HK-2 (cell line): ENCODE results near the gene TRMT44.

Experiments used
- DNase-seq: peaks from one replicate; pipeline ENCODE4 v3.0.0-alpha.2; 2018; ENCODE audit not compliant: unreplicated experiment

Gene TRMT44

DNA sequence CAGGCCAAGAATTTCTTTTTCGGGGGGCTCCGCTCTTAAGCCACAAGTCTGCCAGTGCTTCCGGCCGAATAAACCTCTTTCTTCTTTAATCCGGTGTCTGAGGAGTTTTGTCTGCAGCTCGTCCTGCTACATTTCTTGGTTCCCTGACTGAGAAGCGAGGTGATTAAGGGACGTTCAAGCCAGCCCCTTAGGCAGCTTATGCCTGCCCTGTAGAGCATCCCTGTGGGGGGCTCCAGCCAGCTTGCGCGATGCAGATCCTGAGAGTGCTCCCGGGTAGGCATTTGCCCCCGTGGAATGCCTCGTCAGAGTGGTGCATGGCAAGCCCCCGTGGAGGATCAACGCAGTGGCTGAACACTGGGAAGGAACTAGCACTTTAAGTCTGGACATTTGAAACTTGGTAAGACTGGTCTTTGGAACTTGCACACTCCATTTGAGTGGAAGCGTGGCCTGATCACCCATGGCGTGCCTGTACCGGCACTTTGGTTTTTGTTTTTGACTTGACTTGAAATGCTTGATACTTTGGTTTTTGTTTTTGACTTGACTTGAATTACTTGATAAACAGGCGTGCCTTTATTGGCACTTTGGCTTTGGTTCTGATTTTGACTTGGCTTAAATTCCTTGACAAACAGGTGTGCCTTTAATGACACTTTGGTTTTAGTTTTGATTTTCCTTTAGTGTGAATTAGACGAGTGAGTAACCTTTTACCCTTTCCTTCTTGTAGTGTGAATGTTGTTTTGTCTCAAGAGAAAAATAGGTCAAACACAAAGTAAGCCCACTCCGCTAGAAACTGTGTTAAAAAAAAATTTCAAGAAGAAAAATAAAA, 6.1 kb upstream of the TRMT44 start:
- no peak for DNase-seq

DNA sequence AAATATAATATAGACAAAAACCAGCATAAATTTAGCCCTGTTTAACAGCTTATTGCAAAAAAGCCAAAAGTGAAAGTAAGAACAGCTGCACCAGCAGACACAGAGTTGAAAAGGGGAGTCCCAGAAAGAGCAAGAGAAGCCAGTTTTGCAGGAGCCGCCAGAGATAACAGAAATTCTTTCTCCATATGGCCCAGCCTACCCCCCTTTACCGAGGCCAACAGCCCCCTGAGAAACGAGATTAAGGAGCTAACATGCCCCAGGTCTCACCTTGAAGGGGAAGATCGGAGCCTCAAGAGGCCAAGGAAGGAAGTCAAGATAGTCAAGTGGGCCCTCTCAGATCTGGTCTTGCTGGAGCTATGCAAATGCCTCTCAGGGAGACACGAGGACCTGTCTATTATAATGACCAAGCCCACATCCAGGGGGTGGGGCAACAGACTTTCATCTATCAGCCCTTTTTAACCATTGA, 4.9 kb upstream of the TRMT44 start:
- DNase-seq = no peak

DNA sequence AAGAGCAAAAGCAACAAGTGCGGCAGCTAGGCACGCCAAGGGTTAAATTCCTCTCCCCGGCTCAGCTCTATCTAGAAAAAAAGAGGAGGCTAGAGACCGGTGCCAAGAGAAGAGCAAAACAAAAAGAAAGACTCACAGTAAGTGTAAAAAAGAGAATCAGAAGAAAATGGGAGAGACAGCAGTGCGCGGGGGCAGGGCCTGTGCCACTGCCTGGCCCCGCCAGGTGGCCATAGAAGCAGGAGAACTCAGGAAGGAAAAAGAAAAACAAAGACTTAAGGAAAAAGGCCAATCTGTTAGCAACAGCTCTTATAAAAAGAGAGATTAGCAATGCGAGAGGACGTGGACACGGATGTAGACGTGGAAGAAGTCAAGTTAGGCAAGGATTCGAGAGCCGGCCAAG, 3.3 kb upstream of the TRMT44 start:
- no peak for DNase-seq

DNA sequence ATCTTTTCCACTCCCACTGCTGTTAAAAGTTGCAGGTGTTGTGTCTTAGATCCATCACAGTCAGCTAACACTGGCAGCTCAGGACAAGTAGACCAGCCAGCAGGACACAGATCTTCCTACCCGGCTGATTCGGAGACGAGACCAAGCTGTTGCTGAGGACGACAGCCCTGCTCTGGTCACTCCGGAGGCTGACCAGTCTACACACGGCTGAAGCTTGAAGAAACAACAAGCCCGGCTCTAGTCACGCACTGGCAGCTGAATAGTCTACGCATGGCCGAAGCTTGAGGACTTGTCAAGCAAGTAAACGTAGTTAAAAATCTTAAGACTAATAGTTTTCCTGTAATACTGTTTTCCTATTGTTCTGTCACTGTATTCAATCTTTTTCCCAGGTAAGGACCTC, 1.8 kb upstream of the TRMT44 start:
- DNase-seq = no peak

DNA sequence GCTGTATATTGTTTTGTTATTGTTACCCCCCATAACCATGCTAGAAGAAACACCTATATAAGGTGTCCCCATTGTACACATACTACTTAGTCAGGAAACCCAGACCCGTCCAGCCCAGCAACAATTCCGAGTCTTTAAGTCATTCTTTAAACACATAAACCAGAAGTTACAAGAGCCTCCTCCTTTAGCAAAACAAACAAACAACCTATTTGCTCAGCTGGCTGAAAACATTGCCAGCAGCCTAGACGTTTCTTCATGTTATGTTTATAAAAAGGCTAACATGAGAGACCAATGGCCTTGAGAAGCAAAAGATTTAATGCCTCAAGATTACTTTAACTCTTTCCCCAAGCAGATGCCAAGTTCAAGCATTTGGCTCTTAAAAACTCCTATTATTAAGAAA, 1.4 kb upstream of the TRMT44 start:
- DNase-seq = no peak

DNA sequence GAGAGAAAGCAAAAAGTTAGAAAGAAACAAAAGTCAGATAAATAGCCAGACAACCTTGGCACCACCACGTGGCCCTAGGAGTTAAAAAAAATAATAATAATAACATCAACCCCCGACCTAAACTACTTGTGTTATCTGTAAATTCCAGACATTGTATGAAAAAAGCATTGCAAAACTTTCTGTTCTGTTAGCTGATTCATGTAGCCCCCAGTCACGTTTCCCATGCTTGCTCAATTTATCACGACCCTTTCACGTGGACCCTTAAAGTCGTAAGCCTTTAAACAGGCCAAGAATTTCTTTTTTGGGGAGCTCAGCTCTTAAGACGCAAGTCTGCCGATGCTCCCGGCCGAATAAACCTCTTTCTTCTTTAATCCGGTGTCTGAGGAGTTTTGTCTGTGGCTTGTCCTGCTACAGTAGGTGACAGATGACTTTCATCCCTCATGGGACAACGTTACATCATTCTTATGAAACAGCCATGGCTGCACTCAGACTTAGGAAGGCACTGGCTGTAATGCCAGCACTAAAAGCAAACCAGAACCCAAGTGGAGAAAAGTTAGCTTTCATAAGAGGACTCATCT, 574 bp upstream of the TRMT44 start:
- DNase-seq = no peak

DNA sequence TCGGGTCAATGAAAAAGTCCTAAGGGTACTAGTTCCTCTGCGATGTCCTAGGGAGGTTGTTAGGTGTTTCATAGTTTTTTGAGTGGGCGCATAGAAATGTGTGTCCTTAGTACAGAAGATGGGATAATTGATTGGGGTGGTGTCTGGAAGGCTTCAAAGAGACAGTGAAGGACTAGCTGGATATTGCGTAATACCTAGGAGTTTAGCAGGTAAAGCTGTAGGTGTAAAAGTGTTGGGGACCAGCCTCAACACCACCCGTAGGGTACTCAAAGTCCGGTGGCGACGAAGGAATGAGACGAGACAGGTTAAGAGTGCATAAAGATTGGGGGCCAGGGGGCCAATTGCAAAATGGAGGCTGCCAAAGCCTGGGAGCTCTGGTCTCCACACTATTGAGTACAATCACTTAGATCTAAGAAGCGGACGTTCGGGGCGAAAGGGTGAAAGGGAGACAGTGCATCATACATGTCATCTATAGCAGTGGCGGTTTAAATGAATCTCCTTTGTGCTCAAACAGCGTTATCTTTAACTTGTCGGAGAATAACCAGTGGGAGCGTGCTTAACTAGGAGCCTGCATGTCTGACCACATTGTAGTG, 1.0 kb downstream of the TRMT44 start:
- DNase-seq = no peak

DNA sequence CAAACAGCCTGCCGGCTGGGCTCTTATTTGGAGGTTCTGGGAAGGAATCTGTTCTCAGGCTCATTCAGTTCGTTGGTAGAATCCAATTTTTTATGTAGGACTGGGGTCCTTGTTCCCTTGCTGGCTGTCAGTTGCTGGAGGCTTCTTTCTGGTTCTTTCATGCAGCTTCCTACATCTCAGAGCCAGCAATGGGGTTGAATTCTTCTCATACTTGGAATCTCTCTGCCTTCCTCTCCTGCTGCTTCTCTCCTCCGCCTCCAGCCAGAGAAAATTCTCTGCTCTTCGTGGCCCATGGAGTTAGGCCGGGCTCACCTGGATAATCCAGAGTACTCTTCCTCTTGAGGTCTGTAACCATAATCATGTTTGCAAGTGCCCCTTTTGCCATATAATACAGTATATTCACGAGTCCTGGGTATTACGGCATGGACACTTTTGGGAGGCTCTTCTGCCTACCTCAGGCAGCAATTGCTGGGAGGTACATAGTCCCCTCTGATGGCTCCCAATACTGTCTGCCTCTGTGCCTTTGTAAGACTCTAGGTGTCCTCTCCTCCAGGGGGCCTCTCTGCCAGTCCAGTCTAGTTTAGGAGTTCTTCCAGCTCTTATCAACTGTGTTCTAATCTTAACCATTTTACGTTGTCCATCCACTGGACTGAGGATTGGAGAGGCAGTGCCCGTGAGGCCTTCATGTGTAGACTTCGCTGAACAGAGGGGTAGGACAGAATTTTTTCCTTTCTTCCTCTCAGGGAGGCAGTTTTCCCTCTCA, 2.2 kb downstream of the TRMT44 start:
- DNase-seq = no peak

DNA sequence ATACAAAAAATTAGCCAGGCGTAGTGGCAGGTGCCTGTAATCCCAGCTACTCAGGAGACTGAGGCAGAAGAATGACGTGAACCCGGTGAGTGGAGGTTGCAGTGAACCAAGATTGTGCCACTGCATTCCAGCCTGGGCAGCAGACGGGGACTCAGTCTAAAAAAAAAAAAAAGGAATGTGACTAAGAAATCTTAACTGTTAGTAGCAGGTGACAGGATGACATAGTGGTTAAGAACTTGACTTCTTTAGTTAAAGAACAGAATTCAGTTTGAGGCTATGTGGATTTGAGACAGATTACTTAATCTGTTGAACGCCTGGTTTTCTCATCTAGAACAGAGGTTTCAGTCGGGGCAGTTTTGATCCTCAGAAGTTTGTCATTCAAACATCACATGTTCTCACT, 3.2 kb downstream of the TRMT44 start:
- no peak for DNase-seq

DNA sequence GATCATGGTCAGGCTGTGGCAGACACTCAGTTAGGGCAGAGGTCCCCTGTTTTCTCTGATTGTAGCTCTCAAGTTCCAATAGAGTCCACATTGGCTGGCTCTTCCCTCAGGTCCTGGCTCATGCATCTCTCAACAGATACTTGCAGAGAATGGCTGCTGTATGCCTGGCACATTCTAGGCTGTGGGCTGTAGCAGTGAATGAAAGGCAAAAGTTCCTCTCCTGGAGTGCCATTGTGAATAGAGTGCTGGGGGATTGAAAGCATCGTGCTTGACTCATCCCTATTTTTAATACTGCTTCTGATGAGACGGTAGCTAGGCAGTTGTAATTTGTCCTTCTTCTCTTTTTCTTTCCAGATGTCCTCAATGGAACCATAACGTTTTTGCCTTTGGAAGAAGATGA, 5.5 kb downstream of the TRMT44 start:
- no peak for DNase-seq

DNA sequence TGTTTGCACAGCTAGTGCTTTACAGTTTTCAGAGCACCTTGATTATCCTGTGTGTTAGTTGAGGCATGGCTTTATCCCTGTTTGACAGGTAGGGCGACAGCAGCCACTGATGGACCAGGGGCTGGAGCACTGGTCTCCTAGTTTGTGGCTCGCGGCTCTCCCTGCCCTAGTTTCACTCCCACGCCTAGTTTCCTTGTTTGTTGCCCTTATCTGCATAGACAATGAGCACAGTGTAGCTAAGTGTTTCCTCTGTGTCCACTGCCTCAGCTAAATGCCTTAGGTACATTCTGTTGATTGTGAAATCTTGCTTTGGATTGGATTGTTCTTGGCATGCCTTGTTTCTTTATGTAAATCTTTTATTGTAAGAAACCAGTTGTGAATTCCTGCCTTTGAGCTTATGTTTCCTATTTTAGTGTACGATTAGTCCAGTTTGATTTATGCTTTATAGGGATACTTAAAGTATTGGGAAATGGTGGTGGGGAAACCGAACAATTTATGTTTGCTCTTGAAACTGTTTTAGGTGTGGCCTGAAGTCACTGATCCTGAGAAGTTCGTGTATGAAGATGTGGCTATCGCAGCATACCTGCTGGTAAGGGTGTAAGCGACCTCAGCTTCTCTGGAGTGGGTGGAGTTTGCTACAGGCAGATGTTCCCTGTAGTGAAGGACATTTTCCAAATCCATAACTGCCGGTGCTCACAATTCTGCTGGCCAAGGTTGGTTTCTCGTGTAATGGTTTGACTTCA, 11.0 kb downstream of the TRMT44 start:
- no peak for DNase-seq

DNA sequence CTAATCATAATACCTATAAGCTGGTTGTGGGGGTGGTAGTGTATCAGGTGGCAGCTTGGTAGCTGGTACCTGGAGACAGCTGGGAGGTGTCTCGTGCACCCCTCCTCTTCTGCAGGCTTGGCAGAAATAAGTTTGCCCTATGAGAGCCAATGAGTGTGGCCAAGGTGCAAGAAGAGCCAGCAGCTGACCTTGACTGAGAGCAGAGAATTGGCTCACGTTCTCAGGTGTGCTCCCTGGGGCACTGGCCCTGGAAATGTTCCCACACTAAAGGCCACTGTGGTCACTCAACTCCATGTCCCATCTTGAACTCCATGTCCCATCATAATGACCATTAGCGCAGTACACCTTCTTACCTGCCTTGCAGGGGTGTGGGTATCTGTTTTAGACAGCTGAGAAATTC, 13.4 kb downstream of the TRMT44 start:
- DNase-seq = no peak

DNA sequence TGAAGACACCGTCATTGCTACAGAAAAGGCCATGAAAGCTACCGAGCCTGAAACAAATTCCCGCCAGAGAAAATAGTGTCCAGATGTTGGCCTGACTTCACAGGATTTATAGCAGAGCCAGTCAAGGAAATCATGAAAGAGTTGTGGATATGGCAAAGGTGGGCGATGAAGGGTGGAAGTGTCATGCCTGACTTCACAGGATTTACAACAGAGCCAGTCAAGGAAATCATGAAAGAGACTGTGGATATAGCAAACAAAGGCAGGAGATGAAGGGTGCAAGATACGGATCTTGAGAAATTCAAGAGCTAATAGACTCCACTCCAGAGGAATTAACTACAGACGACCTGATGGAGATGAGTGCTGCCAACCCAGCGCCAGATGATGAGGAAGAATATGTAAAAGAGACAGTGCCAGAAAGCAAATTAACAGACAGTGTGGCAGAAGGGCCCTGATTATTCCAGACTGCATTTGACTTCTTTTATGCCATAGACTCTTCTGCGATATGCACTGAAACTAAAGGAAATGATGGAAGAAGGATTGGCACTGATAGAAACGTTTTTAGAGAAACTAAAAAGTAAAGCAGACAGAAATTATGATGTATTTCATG, 17.2 kb downstream of the TRMT44 start:
- no peak for DNase-seq

DNA sequence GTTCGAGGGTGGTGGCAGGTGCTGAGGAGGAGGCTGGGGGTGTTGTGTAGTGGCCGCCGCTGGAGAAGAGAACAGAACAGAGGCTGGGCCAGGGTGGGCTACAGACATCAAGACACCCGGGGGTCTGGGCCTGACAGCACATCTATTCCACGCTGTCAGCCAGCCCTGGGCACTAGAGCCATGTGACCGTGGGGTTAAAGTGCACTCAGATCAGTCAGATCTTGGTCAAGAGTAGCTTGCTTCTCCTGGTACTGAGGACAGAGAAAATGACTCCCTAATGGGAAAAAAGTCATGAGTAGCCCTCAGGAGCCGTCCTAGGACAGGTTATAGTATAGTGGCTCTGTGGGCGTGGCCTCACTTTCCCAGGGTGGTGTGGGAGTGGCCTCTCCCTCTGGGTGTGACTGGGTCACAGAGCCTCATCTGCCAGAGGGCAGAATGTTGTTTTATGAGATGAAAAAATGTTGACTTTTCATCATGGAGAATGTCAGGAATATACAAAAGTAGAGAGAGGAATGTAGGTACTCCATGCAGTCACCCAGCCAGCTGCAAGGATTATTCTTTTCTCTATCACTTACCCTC, 19.4 kb downstream of the TRMT44 start:
- DNase-seq = no peak

DNA sequence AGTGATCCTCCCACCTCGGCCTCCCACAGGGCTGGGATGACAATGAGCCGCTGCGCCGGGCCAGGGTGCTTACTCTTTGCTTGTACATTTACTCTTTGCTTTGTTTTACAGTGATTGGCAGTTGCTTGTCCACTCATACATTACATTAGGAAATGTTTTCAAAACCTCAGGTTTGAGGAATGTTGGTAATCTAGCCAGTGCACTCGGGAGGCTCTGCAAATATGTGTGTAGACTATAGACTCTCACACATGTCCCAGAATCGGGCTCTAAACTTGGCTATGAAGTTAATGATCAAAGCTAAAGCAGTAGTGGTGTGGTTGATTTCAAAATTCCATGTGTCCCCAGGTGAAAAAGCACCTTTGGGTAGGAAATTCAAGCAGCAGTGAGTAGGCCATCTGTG, 20.5 kb downstream of the TRMT44 start:
- no peak for DNase-seq

DNA sequence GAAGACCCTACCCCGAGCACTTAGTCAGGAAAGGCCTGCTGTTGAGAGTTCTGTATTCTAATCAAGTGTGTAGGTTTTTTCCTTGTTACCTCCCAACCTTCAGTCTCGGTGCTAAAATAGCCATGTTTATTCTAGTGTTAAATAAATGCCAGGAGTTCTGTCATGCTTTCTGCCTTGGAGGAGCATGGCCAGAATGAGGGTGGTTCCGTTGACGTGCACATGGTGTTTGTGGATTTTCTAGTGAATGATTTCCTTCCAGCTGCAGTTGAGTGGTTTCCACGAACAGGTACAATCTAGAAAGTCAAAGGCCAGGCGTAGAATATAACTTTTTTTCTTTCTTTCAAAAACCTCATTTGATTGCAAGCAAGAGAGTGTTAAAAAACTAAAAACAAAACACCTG, 21.0 kb downstream of the TRMT44 start:
- no peak for DNase-seq

DNA sequence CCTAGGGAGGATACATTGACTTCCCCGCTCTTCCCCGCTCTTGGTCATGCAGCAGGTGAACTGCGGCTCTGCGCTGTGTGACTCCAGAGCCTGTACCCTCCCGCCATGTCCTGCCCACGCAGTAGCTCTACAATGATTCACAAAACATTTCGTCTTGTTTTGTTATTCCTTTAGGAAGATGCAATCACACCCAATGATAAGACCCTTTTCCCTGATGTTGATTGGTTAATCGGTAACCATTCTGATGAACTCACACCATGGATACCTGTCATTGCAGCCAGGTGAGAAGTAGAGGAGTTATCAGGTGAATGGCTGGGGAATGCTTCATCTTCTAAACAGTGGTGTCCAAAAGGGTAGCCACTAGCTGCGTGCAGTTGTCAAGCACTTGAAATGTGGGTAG, 23.2 kb downstream of the TRMT44 start:
- DNase-seq = no peak

DNA sequence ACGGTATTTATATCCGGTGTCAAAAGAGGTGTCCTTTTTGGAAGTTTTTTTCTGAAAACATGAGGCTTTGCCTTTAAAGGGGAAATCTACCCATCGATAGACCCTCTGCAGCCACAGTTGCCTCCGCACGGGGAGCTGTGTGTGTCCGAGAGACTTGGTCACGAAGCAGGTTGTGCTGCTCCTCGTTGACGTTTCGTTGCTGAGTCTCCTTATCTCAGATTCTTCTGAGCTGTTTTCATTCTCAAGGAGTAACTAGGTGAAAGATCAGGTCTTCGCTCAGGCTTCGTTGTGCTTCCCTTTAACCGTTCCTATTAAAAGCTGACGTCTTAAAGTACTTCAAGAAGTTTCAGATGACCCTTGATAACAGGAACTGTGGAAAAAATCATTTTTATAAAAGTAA, 23.8 kb downstream of the TRMT44 start:
- DNase-seq = no peak

DNA sequence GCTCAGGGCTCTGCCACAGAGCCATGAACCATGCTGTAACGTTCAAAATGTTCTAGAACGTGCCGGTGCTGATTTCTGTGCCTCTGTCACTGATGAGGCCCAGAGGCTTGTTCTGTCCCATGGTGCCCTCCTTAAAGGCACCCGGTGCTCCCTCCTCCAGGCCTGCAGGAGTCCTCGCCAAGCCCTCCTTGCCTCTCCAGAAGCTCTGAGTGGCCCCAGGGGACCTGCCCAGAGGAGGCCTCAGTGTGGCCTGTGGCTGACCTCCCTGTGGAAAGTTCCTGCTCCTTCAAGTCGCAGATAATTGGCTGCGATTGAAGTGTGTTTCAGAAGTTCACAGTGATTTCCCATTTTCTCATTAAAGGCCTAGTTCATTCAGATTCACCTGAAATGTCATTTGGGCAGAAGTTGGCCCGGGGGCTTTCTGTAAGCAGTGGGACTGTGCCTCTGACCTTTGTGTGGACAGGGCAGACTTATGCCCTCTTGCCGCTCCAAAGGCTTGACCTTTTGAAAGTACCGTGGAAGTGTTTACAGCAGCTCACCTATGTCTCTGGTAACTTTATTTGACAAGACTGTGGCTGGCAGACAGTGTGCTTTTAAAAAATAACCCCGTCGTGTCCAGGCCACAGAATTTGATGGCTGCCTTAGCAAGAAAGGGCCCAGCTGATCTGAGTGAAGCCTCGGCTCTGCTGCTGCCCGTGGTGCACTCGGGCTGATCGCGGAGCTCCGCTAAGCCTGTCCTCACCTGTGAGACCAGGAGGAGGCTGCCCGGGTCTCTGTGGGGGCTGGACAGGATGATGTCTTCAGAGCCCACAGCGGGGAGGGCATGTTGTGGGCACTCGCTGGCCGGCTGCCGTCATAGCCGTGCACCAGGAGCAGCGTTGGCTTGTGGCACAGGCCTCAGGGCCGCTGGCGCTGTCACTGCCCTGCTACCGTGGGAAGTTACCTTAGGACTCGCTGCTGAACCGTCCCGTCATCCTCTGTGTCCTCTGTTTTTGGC, 25.3 kb downstream of the TRMT44 start:
- no peak for DNase-seq

DNA sequence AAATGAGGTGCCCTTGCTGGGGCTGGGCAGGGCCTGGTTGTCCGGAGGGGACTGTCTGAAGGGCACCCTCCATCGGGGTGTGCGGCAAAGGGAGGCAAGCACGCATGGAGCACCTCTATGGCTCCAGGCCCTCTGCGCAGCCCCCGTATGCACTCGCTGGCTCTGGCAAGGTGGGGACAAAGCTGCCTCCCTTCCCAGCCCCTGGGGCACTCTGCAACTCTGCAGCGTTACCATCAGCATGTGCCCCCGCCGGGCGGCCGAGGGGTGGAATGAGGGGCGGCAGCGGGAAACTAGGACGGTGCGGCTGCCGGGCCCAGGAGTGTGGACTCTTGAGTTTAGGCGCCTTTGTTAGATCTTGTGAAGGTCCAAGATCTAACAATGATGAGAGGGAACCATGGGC, 26.4 kb downstream of the TRMT44 start:
- no peak for DNase-seq
